ENCODE measurements around the gene UFM1.
"Not testable (repeated sequence)": the region's sequence is repeated elsewhere in the genome, so short reads cannot be mapped to it uniquely, and the experiment has no call there.

Gene UFM1

GRCh38 chr13:38349390-38350113 lies at the start of gene UFM1:
Gene UFM1, plus strand, starts transcription at chr13:38349851. Its CDS starts 69 bp downstream, at chr13:38349920.
- DNase-seq (ENCODE audit: low read depth in 2 of 2), result peak; percentile 89 to 91

DNA sequence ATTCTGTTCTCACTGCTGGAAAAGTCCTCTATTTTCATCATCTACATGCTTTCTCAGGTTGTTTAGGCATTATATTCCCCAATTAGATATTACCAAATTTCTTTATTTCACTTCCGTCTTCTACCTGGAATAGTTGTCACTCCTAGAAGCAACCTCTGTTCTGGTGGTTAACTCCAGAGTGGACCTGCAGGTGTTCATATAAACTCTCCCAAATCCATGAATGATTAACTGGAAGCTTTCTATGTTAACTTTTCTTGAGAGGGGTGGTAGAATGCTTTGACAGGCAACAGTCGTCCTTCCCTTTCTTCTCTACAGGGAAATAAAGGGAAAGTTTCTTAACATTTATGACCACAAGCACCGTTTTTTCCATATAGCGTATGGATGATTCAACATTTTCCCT lies 48.4 kb upstream of the UFM1 start:
- DNase-seq (ENCODE audit: low read depth in 2 of 2), result no peak

- DNase-seq (ENCODE audit: low read depth in 2 of 2), result no peak
Observed at GRCh38 chr13:38303816-38304320, 45.8 kb upstream of the UFM1 start.

- DNase-seq (ENCODE audit: low read depth in 2 of 2), result peak; percentile 68 to 69
Observed at GRCh38 chr13:38308736-38309135, 40.9 kb upstream of the UFM1 start.

- no peak for DNase-seq (ENCODE audit: low read depth in 2 of 2)
Observed at GRCh38 chr13:38309397-38309796, 40.3 kb upstream of the UFM1 start.

DNA sequence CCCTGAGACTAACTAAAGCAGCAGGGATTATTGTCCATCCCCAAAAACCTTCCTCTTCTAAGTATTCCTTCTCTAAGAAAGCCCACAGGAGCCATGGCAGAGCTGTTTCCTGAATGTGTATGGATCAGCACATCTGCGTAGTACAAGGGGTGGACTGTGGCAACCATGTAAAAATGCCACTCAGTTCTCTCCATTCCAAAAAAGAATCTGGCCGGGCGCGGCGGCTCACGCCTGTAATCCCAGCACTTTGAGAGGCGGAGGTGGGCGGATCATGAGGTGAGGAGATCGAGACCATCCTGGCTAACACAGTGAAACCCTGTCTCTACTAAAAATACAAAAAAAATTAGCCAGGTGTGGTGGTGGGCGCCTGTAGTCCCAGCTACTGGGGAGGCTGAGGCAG lies 38.5 kb upstream of the UFM1 start:
- not testable (repeated sequence) for DNase-seq (ENCODE audit: low read depth in 2 of 2)

GRCh38 chr13:38316129-38316528 lies 33.5 kb upstream of the UFM1 start:
- DNase-seq (ENCODE audit: low read depth in 2 of 2), result no peak

DNA sequence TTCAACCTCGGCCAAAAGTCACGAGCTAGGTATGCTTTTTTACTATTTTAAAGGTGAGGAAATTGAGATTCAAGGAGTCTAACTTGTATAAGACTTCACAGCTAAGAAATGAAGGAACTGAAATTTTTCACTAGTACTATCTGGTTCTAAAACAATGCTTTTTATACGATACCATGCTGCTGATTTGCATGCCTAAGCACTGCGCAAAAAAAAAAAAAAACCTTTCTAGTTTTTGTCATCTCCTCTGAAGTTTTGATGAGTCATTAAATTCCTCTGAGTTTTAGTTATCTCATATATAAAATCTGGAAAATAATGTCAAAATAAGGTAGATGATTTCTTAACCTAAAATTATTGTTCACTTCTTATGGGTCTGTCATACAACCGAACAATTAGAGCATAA lies 28.0 kb upstream of the UFM1 start:
- DNase-seq (ENCODE audit: low read depth in 2 of 2), result no peak

DNA sequence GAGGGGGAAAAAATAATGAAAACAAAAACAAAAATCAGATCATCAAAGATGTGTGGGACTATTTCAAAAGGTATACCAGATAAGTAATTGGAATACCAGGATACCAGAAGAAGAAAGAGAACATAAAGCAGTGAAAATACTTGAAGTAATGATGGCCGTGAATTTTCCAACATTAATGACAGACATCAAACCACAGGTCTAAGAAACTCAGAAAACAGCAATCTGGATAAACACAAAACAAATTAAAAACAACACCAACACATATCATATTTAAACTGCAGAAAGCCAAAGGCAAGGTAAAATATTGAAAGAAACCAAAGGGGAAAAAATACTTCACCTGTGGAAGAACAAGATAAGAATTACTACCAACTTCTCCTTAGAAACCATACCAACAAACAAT lies 24.2 kb upstream of the UFM1 start:
- no peak for DNase-seq (ENCODE audit: low read depth in 2 of 2)

- DNase-seq (ENCODE audit: low read depth in 2 of 2), result no peak
Observed at GRCh38 chr13:38328699-38329098, 21.0 kb upstream of the UFM1 start.

- DNase-seq (ENCODE audit: low read depth in 2 of 2), result no peak
Observed at GRCh38 chr13:38334845-38335244, 14.8 kb upstream of the UFM1 start.

- DNase-seq (ENCODE audit: low read depth in 2 of 2), result no peak
Observed at GRCh38 chr13:38338089-38338488, 11.6 kb upstream of the UFM1 start.

DNA sequence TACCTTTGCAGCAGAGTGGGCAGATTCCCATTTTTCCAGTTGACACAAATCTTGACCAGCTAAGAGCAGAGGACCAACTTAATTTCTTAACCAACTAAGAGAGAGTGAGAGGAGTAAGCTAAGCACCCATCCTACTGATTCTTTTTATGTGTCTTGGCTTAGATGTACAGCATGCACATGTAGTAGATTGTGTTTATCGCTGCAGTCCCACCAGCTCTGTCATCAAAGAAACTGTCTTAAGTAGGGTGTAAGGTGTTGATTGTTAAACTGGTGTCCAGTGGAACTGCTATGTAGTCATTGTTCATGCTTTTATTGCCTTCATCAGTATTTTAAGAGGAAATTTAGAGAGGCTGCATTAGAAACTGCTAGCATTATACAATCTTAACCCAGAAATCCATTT lies 9.0 kb upstream of the UFM1 start:
- DNase-seq (ENCODE audit: low read depth in 2 of 2), result no peak

DNA sequence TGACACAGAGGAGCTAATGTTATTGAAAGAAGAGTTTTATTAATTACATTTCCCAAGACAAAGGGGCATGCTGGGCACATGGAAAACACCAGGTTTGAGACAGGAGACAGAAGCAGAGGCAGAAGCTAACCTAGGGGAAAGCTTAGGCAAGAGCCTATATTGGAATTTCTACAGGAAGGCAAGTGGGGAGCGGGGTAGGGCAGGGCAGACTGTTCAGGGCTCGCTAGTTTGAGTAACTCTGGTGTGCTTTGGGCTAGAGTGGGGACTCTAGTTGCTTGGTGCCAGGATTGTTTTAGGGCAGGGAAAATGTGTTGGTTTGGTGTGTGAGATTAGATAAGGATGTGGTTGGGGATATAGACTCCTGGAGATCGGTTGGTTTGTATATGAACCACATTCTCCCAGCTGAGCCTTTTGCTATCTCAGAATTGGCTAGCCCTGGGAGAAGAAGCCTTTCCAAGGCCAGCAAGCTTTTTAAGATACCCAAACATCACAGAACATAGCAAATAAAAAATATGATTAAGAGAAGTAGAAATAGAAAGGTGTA lies 8.4 kb upstream of the UFM1 start:
- no peak for DNase-seq (ENCODE audit: low read depth in 2 of 2)

- DNase-seq (ENCODE audit: low read depth in 2 of 2), result no peak
Observed at GRCh38 chr13:38346764-38347163, 2.9 kb upstream of the UFM1 start.

DNA sequence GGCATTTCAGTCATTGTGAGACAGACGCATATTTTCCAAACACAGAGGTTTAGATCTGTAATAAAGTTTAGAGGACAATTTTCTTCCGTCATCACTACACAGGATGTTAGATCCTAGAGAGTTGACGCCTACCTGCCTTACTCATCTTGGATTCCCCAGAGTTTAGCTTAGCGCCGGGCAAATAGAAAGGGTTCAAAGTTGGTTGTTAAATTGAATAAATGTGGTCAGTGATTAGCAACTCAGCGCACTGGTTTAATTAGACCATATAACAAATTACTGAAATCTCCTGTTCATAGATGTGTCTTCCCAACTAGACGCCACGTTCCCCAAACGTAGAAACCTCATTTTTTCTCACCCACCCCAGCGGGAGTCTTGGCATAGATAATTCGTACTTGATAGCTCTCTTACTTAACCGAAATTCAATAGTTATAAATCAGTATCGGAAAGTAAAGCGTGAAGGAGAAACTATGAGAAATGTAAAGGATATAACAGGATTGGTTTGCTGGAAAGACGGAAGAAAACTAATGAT lies 726 bp upstream of the UFM1 start:
- no peak for DNase-seq (ENCODE audit: low read depth in 2 of 2)

- DNase-seq (ENCODE audit: low read depth in 2 of 2), result peak in 1 of 2 experiments; percentile 4
Observed at GRCh38 chr13:38350114-38350617, 515 bp downstream of the UFM1 start.

DNA sequence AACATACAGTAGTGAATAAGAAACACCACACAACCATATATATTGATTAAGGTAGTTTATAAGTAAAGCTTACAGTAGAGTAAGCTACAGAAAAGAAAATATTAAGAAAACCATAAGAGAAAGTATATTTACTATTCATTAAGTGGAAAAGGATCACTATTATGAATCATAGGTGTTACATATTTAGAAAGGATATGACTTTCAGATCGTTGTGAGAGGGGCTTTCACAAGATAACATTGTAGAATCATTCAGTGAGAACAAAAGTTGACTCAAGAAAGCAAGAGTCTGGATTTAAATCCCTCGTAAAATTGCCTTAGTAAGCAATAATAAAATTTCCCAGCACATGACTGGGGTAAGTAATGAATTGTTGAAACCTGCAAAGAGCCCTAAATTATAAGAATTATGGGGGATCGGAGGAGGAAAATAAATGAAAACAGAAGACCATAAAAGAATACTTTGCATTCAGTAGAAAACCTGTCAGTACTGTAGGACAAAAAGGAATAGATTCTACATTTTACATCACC lies 6.0 kb downstream of the UFM1 start:
- DNase-seq (ENCODE audit: low read depth in 2 of 2), result no peak

DNA sequence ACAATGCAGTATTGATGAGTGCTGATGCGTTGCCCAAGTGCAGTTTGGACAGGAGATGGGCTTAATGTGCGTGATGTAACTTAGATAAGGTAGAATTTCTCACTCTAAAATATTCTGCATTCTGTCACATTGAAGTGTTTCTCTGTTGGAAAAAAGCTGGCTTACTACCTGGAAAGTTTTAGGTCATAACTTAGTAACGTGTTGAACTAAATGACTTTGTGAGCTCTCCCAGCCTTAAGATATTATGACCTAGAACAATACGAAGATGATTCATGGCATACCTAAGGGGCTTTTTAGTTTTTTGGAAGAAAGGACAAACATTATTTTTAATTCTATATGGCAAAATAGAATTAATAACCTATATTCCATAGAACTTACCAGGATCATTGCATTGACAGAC lies 9.0 kb downstream of the UFM1 start:
- no peak for DNase-seq (ENCODE audit: low read depth in 2 of 2)

DNA sequence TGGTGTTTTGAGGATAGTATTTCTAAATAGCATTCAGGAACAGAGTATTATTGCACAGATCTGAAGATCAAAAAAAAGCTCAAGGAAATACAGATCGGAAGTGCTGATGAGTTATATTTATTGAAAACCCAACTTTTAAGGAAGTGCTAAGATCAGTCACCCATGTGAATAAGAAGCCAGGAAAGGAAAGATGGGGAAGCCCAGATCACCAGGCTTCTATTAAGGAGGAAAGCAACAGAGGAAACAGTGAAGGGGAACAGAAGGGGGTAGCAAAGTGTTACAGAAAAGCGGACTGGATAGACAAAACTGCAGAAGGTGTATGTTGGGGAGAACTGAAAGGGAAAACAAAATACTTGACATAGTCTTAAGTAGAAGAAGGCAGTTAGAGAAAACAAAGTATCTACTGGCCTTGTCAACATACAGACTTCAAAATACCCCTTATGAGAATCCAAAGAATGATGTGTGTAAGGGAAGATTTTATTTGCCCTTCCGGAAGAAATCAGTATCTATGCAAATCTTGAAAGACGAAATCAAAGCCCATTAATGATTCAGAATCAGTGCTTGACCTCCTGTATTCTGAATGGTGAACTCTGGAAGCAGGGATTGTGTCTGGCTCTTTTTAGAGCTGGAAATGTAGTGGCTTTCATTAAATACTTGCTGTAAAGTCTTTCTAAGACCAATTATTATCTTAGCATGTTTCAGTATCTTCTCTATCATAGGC lies 12.1 kb downstream of the UFM1 start:
- DNase-seq (ENCODE audit: low read depth in 2 of 2), result no peak

- DNase-seq (ENCODE audit: low read depth in 2 of 2), result no peak
Observed at GRCh38 chr13:38363219-38363618, 13.6 kb downstream of the UFM1 start.

DNA sequence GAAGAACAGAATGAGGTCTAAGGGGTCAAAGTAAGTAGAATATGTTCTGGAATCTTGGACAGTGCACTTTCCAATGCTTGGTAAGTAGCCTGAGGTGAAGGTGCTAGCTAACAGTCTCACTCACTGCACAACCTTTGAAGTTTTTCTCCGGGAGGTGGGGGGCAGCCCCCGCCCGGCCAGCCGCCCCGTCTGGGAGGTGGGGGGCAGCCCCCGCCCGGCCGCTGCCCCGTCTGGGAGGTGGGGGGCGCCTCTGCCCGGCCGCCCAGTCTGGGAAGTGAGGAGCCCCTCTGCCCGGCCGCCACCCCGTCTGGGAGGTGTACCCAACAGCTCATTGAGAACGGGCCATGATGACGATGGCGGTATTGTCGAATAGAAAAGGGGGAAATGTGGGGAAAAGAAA lies 14.1 kb downstream of the UFM1 start:
- not testable (repeated sequence) for DNase-seq (ENCODE audit: low read depth in 2 of 2)
